ENCODE data around the gene ATP13A4.

- TF ChIP-seq CTCF (IDR thresholded peaks at IDR 0.05; ENCODE audit: poor library complexity) (no peak), EZH2phosphoT487 (IDR thresholded peaks at IDR 0.05; ENCODE audit: low read depth, severe bottlenecking, unreplicated experiment) (no peak), EZH2 (IDR thresholded peaks at IDR 0.05; ENCODE audit: borderline replicate concordance) (no peak)
These were observed 102.8 kb downstream of the ATP13A4 start for GRCh38 chr3:193451902-193452301.

All from hepatocyte (in vitro differentiated cells).